ELF-1 (cell line): Measurements from ENCODE around the gene CIDEB.

ENCODE experiments used
- DNase-seq: peaks from one replicate; pipeline ENCODE4 v3.0.0-alpha.2; 2016; ENCODE audit warnings: low read depth, low spot score

Gene CIDEB

DNA sequence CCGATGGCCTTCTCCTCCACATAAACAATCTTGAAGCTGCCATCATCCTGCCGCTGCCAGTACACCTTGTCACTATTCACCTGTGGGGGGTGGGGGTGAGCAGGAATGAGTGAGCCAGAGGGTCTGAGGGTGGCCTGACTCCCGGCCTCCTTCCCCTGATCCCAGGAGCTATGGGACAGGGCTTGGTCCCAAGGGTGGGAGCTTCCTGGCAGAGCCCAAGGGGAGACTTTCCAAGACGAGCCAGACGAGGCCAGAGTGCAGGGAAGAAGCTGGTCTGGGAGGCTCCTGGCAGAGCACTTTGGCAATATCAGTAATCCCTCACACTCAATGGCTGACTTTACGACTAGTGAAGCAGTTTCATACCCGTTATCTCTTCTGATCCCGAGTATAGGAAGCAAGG, 52.3 kb downstream of the CIDEB start:
- DNase-seq, result no peak
